GM12878 (cell line): ENCODE measurements around the gene VEGFB. TPM values are rescaled to one million over a fixed set of nuclear protein-coding genes. Genes with fewer than 3 reads are reported as not detected.

Experiments used
- ATAC-seq: fragments of 200-7000 bp; cut with Tn5 transposase; 3 replicates; pipeline ENCODE4 v1.9.1; 2020; ENCODE audit warnings: mild to moderate bottlenecking, moderate library complexity
- BruUV-seq: library from RNA; stranded (reverse); fragments of 400-500 nt; replicated peaks from 2 replicates; lab custom pipeline; 2021; lab: Mats Ljungman, UMichigan
- CTCF ChIA-PET: fragments of 300-600 bp; sonication (Branson Sonifier 250); formaldehyde crosslinking; extraction: SDS; loops from one replicate; lab custom pipeline; 2021; ENCODE audit warnings: inconsistent platforms; lab: Yijun Ruan, JAX
- POLR2A ChIA-PET: fragments of 350-600 bp; formaldehyde crosslinking; extraction: SDS; loops from one replicate; lab custom pipeline; 2021; ENCODE audit warnings: inconsistent platforms; lab: Charles Lee
- RAD21 ChIA-PET: fragments of 300-600 bp; sonication (Branson Sonifier 250); formaldehyde crosslinking; loops from one replicate; lab custom pipeline; 2023; ENCODE audit warnings: antibody characterized with exemption; ENCODE audit not compliant: unreplicated experiment; lab: Charles Lee
- SMC1A ChIA-PET: fragments of 300-600 bp; sonication (Branson Sonifier 250); formaldehyde crosslinking; loops from one replicate; lab custom pipeline; 2023; ENCODE audit not compliant: unreplicated experiment, uncharacterized antibody; lab: Charles Lee
- DNase-seq: peaks from one replicate; pipeline ENCODE4 v3.0.0-alpha.2; 2011; ENCODE audit warnings: low read depth, low spot score
- FAIRE-seq: peaks from 3 replicates; lab custom pipeline; 2011; peaks lifted over from hg19 to GRCh38; lab: Jason Lieb, UNC
- H2AFZ ChIP-seq: 2 replicates; pipeline ENCODE4 v1.6.0; 2011; ENCODE audit warnings: low read depth, low read length, control low read depth; ENCODE audit not compliant: control insufficient read depth
- H3K27ac ChIP-seq: 2 replicates; pipeline ENCODE4 v1.5.1; 2011; ENCODE audit warnings: control low read depth; ENCODE audit not compliant: control insufficient read depth, insufficient read depth
- H3K27me3 ChIP-seq, 2 experiments: replicated peaks in 1 of 2; 2 replicates each; pipeline versions ENCODE4 v1.6.0 to v1.6.1; 2011; ENCODE audit warnings: low read length in 1 of 2; ENCODE audit not compliant: control insufficient read depth in 2 of 2, insufficient read depth in 2 of 2
- H3K36me3 ChIP-seq, 2 experiments: 2 replicates each; pipeline ENCODE4 v1.5.1; 2011; ENCODE audit warnings: low read length in 1 of 2; ENCODE audit not compliant: control insufficient read depth in 2 of 2, insufficient read depth in 2 of 2
- H3K4me1 ChIP-seq: 2 replicates; pipeline ENCODE4 v1.6.1; 2011; ENCODE audit warnings: mild to moderate bottlenecking, low read length, moderate library complexity, mixed read lengths; ENCODE audit not compliant: control insufficient read depth, insufficient read depth
- H3K4me2 ChIP-seq: 2 replicates; pipeline ENCODE4 v1.6.0; 2011; ENCODE audit warnings: control low read depth; ENCODE audit not compliant: control insufficient read depth, insufficient read depth
- H3K4me3 ChIP-seq: fragments of 200-600 bp; sonication (generic); 2 replicates; pipeline ENCODE4 v1.5.1; 2016
- H3K79me2 ChIP-seq: 2 replicates; pipeline ENCODE4 v1.6.0; 2011; ENCODE audit warnings: low read length; ENCODE audit not compliant: control insufficient read depth, insufficient read depth
- H3K9ac ChIP-seq: 2 replicates; pipeline ENCODE4 v1.8.0; 2011; ENCODE audit warnings: low read length, control low read depth, mixed read lengths; ENCODE audit not compliant: control insufficient read depth, insufficient read depth
- H3K9me3 ChIP-seq: replicated peaks from 3 replicates; pipeline ENCODE4 v1.5.1; 2011; ENCODE audit warnings: mild to moderate bottlenecking, low read length; ENCODE audit not compliant: control insufficient read depth, insufficient read depth
- H4K20me1 ChIP-seq: 2 replicates; pipeline ENCODE4 v1.6.0; 2011; ENCODE audit not compliant: control insufficient read depth, insufficient read depth
- CREM ChIP-seq: IDR thresholded peaks from 2 replicates; pipeline ENCODE4 v1.6.1; 2014; ENCODE audit warnings: antibody characterized with exemption, low read depth
- GABPA ChIP-seq: IDR thresholded peaks from 2 replicates; pipeline ENCODE4 v1.6.1; 2014; ENCODE audit warnings: antibody characterized with exemption, low read depth, mild to moderate bottlenecking, inconsistent platforms
- HDGF ChIP-seq: fragments of 450-650 bp; IDR thresholded peaks from 2 replicates; pipeline ENCODE4 v1.6.1; 2016; ENCODE audit warnings: antibody characterized with exemption
- IKZF1 ChIP-seq: fragments of 450-650 bp; conservative IDR thresholded peaks from 2 replicates; pipeline ENCODE4 v1.6.1; 2017; ENCODE audit warnings: antibody characterized with exemption, mild to moderate bottlenecking
- IKZF2 ChIP-seq, 2 experiments: fragments of 450-650 bp; IDR thresholded peaks; 2 replicates each; pipeline ENCODE4 v1.6.1; 2017; ENCODE audit warnings: mild to moderate bottlenecking in 2 of 2, moderate library complexity in 2 of 2
- MEF2A ChIP-seq: IDR thresholded peaks from 2 replicates; pipeline ENCODE4 v1.6.1; 2011; ENCODE audit warnings: low read depth, mild to moderate bottlenecking, low read length, moderate library complexity; ENCODE audit not compliant: insufficient read depth
- MLLT1 ChIP-seq: fragments of 450-650 bp; IDR thresholded peaks from 2 replicates; pipeline ENCODE4 v1.6.1; 2016; ENCODE audit warnings: mild to moderate bottlenecking
- MYC ChIP-seq: IDR thresholded peaks from 2 replicates; pipeline ENCODE4 v1.6.1; 2011; ENCODE audit warnings: mild to moderate bottlenecking, low read length, moderate library complexity, inconsistent platforms; ENCODE audit not compliant: insufficient read depth, insufficient replicate concordance, insufficient read length, severe bottlenecking
- POLR2A ChIP-seq: IDR thresholded peaks from 2 replicates; pipeline ENCODE4 v1.6.1; 2011; ENCODE audit warnings: low read depth, mild to moderate bottlenecking, low read length
- SMAD1 ChIP-seq: fragments of 450-650 bp; IDR thresholded peaks from 2 replicates; pipeline ENCODE4 v1.6.1; 2018; ENCODE audit warnings: mild to moderate bottlenecking, low read depth; ENCODE audit not compliant: partially characterized antibody
- ZNF207 ChIP-seq: fragments of 450-650 bp; IDR thresholded peaks from 2 replicates; pipeline ENCODE4 v1.6.1; 2014; ENCODE audit warnings: antibody characterized with exemption, mild to moderate bottlenecking, borderline replicate concordance
- WGBS: methylation state at CpG from one replicate; pipeline ENCODE4 v1.1.6; 2016; ENCODE audit warnings: low lambda C conversion rate; ENCODE audit not compliant: insufficient replicate concordance, insufficient coverage; ENCODE audit errors: missing lambda C conversion rate; 5-methylcytosine and 5-hydroxymethylcytosine counted together
- in situ Hi-C: fragments of 300-500 bp; cut with MboI; formaldehyde crosslinking; loops from 9 replicates; pipeline ENCODE4 v1.14.3; 2018; ENCODE audit warnings: mixed read lengths
- intact Hi-C: fragments of 100-400 bp; cut with micrococcal nuclease; formaldehyde crosslinking; loops from one replicate; pipeline ENCODE4 v1.14.2; 2022; ENCODE audit not compliant: unreplicated experiment
- polyA plus RNA-seq, 11 experiments: library from polyadenylated mRNA; depleted of rRNA in 4 of 11; unstranded in 6 of 11; stranded (reverse) in 5 of 11; fragments of >200 nt; fragmentation: Nextera tagmentation in 4 of 11; fragmentation: Illumina TruSeq in 1 of 11; extraction: Ambion mirVana in 4 of 11; extraction: Trizol in 1 of 11; gene quantifications; 1 replicate in 1 of 11; 2 replicates in 10 of 11; pipeline versions ENCODE4 v1.2.1 to v1.2.3, GENCODE V29; 2011 to 2016; ENCODE audit warnings: inconsistent platforms in 2 of 11, missing spikeins in 2 of 11, low read depth in 1 of 11
- total RNA-seq, 4 experiments: library from RNA; depleted of rRNA in 3 of 4; stranded (reverse); fragments of >200 nt in 3 of 4; fragmentation: Illumina TruSeq in 1 of 4; extraction: Trizol in 1 of 4; gene quantifications; 2 replicates each; pipeline versions ENCODE4 v1.2.1 to v1.2.3, GENCODE V29; 2013 to 2021

The VEGFB gene
- total and polyA plus RNA-seq, 10 of the 15 experiments (the other 5 are each of a cell fraction or from before 2014, with no cell fraction given) = 7.0 to 75.8 (median 20.3) TPM

- no peak for TF ChIP-seq GABPA
- 0 out of 4 replicates have a peak, but pooled peaks of 1 of the 2 experiments have one; percentile 8 for TF ChIP-seq IKZF2 (IDR thresholded peaks at IDR 0.05)
- TF ChIP-seq CREM = peak; percentile 95
- TF ChIP-seq IKZF1 = peak; percentile 73
- TF ChIP-seq MLLT1 = 0 out of 2 replicates have a peak, but pooled peaks have one; percentile 76
- peak; percentile 94 for TF ChIP-seq POLR2A
- 0 out of 2 replicates have a peak, but pooled peaks have one; percentile 41 for TF ChIP-seq MEF2A
- peak; percentile 73 for TF ChIP-seq SMAD1
- peak; percentile 66; the same call in 1 of the 2 replicates for TF ChIP-seq ZNF207
- TF ChIP-seq, all 136 proteins: peak for 51
Measured at GRCh38 chr11:64240435-64241240, 6.3 kb downstream of the VEGFB start, which contains the start of gene FKBP2 (continued).

GRCh38 chr11:64241241-64241490 lies 6.8 kb downstream of the VEGFB start:
- ChIA-PET POLR2A (interaction anchor here (0.5 to 7.4 kb wide), 22 partner anchors 9 to 1569 kb away, joined by 3 to 77 read pairs (median 4); partner anchors contain the start of genes BAD, CATSPERZ, DNAJC4 and ESRRA), SMC1A (interaction anchor here (0.9 to 5.0 kb wide), 3 partner anchors 15 to 63 kb away, joined by 3 to 40 read pairs (median 6); partner anchors contain the start of genes FERMT3, NUDT22 and TRPT1), RAD21 (interaction anchor here (0.7 to 8.6 kb wide), 11 partner anchors 9 to 76 kb away, joined by 3 to 104 read pairs (median 5); partner anchors contain the start of genes CATSPERZ, FERMT3, NUDT22 and PLCB3), CTCF (interaction anchor here (0.6 to 6.2 kb wide), 11 partner anchors 10 to 77 kb away, joined by 3 to 31 read pairs (median 4); partner anchors contain the start of genes NUDT22, PLCB3, PRDX5 and TRMT112)
- Histone ChIP-seq H3K4me1 (peaks cover 37% of the 10 kb centered on the region), H3K4me3 (peak overlapping the region; percentile 59), H3K79me2 (peaks cover 35% of the 10 kb centered on the region), H3K27me3 (no peaks in the 10 kb centered on the region), H3K4me2 (0 out of 2 replicates have a peak overlapping the region, but pooled peaks have one; percentile 90), H3K9ac (peak overlapping the region; percentile 87), H3K36me3 (peaks cover 0 to 15% of the 10 kb centered on the region in 2 experiments; a peak in 2 of 4 replicates), H3K9me3 (no peaks in the 10 kb centered on the region), H2AFZ (peak overlapping the region; percentile 82), H3K27ac (peak overlapping the region; percentile 92), H4K20me1 (no peaks in the 10 kb centered on the region)
- TF ChIP-seq HDGF (peak; percentile 100), POLR2A (peak; percentile 65; the same call in 1 of the 2 replicates), MYC (no peak)
- DNase-seq (peak; percentile 91), ATAC-seq (peak; percentile 83), FAIRE-seq (no peak)
- BruUV-seq = no TSS peak
- in situ Hi-C loops = loop anchor here (25.0 kb wide), 1 partner anchor 1621 kb away; the partner anchor contains the start of genes CFL1, EFEMP2 and MUS81
- intact Hi-C loops = loop anchor here (2.0 kb wide), 2 partner anchors 36 to 64 kb away; partner anchors contain the start of gene ESRRA
- 0% methylated on average over 11 of the region's 24 CpGs for whole genome bisulfite sequencing
